ENCODE measurements around the gene C2CD4D.

GRCh38 chr1:151830055-151830454 is 9.6 kb downstream of the C2CD4D start:
- TF ChIP-seq CTCF (optimal IDR thresholded peaks at IDR 0.05 in 1 of 3, IDR thresholded peaks at IDR 0.05 in 1 of 3, conservative IDR thresholded peaks at IDR 0.05 in 1 of 3; ENCODE audit: extremely low read depth in 1 of 3, insufficient read depth in 2 of 3, low read length in 3 of 3) (no peak), EZH2 (IDR thresholded peaks at IDR 0.05; ENCODE audit: low read length) (no peak)
